ENCODE data around the gene CPB1.
"Not testable (repeated sequence)": the region's sequence is repeated elsewhere in the genome, so short reads cannot be mapped to it uniquely, and the experiment has no call there.

CPB1 gene

DNA sequence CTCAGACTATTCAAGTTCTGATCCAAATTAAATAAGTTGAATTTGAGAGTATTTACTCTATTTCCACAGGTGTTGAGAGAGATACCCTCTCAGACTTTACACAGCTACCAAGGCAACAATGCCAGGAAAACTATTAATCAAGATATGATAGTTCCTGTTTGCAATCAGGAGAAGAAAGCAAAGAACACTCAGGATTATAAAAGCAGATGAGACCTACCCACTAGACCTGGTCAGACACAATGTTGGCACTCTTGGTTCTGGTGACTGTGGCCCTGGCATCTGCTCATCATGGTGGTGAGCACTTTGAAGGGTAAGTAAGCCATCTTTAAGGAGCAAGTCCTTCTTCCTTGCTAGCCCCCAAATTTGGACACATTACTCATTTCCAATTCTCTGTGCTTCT is at the start of gene CPB1:
Gene CPB1 (plus strand): TSS at position 227 of the 400 bp plus-strand sequence. CDS start 13 bp downstream, at position 240.
- no peak for DNase-seq

DNA sequence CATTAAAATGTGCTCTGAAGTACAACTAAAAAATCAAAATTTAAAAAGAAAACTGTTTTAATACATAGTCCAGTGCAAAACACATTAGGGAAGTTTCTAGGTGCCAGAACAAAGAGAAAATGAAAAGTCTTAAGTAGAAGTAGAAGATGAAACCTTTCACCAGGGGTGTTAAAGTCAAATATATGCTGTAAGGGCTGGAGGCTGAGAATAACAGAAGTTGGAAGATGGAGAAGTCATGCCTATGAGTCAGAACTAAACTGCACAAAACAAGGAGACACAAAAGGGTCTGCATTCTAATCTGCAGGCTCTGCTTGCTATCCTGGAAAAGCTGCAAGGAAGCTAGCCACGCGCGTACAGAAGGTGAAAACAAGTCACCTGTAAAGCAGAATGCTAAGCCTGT is 48.7 kb upstream of the CPB1 start:
- no peak for DNase-seq

DNA sequence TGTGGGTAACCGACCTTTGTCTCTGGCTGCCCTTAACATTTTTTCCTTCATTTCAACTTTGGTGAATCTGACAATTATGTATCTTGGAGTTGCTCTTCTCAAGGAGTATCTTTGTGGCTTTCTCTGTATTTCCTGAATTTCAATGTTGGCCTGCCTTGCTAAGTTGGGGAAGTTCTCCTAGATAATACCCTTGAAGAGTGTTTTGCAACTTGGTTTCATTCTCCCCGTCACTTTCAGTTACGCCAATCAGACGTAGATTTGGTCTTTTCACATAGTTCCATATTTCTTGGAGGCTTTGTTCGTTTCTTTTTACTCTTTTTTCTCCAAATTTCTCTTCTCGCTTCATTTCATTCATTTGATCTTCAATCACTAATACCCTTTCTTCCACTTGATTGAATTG is 42.6 kb upstream of the CPB1 start:
- DNase-seq, result not testable (repeated sequence)

DNA sequence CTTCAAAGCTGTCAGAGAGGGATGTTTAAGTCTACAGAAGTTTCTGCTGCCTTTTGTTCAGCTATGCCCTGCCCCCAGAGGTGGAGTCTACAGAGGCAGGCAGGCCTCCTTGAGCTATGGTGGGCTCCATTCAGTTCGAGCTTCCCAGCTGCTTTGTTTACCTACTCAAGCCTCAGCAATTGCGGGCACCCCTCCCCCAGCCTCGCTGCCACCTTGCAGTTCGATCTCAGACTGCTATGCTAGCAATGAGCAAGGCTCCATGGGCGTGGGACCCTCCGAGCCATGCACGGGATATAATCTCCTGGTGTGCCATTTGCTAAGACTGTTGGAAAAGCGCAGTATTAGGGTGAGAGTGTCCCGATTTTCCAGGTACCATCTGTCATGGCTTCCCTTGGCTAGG is 41.5 kb upstream of the CPB1 start:
- not testable (repeated sequence) for DNase-seq

DNA sequence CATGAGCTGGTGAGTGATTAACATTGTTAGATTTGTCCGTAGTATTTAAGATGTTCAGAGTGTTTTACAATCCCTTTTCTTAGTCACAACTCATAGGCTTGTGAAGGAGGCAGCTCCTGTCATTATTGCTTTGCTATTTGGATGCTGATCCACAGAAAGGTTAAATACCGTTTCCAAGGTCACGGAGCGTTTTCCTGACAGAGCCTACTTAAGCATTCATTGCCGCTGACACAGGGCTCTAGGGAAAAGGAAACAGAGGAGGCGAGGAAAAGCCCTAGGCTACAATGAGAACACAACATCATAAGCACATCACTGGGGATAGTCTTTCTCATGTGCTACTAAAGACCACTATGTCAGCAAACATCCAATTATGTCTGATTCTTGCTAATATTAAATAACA is 38.5 kb upstream of the CPB1 start:
- no peak for DNase-seq

DNA sequence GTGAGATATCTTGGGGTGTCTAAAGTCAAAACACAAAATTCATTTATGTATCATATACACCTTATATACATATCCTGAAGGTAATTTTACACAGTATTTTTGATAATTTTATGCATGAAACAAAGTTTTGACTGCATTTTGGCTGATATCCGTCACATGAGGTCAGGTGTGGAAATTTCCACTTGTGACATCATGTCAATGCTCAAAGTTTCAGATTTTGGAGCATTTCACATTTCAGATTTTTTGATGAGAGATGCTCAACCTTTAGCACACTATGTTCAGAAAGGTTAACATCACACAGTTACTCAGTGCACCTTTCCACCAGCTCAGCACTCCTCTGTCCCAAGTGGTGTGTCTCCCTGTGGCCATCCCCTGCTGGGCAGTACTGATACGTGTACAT is 37.7 kb upstream of the CPB1 start:
- no peak for DNase-seq

DNA sequence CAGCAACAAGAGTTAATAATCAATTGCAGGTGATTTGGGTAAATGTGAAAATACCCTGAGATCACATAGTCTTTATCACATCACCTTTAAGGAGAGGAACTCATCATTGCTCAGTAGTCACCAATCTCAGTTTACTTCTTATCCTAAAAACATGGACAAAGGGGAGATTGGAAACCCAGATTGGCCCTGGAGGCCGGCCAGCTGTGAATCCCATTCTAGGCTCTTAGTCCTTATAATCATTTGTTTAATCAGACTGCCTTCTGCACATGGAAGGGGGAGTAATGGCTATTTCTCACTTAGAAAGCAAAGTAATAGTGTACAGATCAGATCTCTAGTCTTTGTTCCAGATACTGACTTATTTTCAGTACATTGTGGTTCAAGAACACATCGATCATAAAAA is 37.2 kb upstream of the CPB1 start:
- DNase-seq, result no peak

DNA sequence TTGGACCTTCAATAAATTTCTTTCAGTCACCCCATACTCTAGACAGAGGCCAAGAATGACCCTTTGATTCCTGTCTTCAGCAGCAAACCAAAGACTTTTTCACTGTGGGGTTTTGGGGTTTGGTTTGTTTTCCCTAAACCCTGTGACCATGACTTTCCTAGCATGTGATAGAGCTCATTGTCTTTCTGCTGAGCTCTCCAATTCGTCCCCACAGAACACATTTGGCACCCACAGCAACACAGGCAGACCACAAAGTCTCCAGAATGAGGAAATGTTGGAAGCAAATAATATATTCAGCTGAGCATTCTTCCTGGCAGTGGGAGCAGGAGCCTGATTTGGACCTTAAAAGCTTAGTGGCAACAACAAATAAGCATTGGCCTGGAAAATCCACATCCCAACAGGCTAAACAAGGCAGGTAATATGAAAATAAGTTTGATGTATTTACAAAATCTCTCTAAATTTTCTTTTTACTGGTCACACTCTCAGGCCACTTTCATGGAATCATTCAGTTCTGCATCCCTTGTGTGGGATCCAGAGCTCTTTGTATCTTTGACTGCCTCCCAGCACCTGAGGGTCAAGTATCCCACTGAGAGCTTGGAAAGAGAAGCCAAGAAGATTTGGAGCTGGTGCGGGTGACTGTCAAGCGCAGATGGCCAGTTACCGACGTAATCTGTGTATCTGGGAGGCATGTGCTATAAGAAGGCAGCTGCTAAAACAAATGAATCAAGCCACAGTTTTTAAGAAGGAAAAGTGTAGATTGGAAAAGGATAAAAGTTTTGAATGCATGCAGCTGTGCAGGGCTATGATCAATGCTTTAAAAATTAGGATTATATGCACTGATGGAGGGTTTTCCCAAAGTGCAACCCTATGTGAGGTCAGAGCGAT is 36.5 kb upstream of the CPB1 start:
- DNase-seq, result no peak

DNA sequence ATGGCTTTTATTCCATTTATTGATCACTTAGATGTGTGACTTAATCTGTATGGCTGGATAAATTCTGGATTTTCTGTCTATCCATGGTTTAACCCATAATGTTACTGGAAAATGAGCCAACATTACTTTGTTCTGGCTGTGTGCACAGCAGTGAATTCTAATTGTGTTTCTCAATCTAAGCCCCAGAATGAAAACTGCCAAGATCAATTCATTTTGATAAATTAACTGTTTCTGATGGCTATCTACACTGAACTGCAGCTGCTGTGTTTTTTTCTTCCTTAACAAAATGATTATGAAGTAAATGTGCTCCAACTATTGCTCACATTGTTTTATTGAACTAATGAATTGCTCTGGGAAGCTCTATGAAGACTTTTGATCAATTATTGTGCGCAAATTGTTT is 35.7 kb upstream of the CPB1 start:
- DNase-seq, result no peak

DNA sequence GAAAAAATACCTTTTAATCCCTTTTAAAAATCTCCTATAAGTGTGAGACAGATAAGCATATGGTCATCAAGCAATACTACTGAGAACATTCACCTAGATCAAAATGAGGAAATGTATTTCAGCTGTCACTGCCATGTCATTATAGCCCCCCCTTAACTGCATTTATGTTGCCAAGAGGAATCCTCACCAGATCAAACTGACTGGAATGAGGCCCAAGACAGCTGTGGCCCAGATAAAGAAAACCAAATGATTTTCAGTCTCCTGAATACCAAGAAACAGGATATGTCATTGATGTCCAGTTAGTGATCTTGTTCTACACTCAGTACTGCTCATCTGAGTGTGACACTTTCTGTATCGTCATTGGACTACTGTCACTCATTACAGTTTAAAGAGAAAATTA is 35.1 kb upstream of the CPB1 start:
- no peak for DNase-seq

DNA sequence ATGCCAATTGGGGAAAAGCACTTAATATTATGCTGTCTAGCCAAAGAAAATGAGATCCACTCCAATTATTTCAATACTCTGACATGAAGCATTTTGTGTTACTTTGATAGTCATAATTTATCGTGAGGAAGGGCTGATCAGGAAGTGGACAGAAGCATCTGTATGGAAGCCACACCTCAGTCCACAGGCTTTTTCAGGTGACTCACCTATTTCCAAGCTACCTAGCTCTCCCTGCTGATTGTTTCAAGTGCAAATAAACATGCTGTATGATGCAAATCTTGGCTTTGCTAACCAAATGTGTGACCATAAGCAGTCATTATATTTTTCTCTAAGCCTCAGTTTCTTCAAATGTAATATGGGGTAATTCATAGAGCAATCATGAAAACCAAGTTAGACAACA is 30.8 kb upstream of the CPB1 start:
- DNase-seq, result no peak

DNA sequence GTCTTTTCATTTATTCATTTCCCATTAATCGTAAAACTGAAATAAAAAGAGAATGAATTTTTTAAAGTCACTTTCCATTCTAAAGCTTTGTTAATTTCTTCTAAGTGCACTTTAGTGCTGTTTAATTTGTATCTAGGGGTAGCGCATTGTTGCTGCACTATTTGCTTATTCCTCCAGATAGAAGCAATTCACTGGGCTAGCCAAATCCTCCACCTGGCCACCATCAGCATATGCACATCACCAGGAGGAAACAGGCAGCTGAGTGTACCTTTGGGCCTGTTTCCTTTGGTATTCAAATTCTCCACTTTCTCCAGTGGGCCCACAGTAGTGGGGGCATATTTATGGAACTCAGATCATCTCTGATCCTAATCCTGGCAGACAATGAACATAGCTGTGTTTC is 29.8 kb upstream of the CPB1 start:
- no peak for DNase-seq

DNA sequence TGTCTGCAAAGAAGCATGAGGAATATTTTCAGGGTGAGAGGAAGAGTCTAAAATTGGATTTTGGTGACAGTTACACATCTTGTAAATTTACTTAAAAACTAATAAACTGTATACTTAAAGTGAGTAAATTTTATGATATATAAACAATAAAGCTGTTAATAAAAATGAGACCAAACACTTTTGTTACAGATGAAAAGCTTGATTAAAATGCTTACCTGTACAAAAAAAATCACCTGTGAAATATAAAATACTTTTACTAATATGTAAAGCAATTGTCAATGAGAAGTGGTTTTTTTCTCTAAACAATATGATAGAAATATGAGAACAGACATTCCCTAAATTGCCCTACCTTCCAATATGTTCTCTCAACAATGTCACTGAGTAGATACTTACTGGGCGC is 27.2 kb upstream of the CPB1 start:
- no peak for DNase-seq

DNA sequence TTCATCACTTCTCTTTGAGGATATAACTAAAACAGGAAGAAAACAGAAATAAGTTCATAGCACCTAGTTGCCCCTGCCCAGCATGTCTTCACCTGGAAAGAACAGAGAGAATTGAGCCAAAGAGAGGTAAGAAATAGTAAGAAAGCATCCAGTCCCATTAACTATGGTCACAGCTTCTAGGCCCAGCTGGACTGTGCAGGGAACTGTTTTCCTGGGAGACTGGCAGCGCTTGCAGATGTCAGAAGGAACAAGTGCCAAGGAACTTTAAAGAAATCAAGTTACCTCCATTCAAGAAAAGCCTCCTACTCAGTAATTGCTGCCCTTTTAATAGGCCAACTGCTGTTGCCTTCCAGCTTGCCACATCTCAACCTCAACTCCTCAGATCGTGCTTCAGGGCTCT is 17.8 kb upstream of the CPB1 start:
- no peak for DNase-seq

DNA sequence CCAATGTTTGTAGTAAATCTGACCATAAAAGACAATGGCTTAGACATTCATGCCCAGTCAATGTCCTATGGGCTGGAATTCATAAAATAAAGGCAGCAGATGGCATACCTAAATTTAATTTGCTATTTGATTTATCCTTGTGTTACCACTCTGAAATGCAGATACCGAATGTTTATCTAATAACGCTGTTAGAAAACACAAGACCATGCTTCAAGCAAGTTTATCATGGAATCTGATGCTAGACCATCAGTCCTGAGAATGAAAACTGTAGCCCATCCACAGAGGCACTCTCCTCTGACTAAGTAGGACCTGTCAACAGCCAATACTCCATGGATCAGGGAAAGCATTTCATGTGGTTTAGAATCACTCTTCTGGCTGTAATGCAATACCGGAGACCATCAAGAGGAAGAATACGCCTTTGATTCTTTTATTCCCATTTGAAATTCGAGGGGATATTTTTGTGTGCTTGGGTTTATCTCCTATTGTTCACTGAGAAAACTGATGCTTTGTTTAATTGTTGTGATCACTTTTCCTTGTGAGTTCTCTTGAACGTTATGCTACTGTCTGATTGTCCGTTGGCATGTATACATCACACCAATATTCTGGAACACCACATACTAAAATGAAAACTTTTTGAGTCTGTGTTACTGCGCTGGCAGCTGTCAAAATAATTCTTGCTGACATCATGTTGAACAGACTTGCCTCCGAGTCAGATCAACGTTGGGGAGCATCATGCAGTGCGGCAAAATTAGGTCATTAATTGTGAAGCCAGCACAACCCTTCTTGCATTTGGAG is 12.1 kb upstream of the CPB1 start:
- no peak for DNase-seq

DNA sequence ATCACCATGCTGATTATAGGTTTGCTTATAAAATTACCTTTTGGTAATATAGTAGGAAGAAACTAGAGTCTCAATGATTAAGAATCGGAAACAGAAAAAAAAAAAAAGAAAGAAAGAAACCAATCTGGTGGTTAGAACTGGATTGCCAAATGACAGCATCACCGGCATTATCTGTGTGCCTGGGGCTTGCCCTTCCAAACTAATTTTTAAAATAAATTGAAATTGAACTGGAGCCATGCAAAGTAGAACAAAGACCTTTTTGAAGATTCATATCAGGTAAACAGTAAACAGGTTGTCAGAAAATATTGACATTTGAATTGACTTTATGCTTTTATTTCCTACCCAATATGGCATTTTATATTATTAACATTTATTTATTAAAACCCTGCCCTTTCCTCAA is 11.2 kb upstream of the CPB1 start:
- no peak for DNase-seq

DNA sequence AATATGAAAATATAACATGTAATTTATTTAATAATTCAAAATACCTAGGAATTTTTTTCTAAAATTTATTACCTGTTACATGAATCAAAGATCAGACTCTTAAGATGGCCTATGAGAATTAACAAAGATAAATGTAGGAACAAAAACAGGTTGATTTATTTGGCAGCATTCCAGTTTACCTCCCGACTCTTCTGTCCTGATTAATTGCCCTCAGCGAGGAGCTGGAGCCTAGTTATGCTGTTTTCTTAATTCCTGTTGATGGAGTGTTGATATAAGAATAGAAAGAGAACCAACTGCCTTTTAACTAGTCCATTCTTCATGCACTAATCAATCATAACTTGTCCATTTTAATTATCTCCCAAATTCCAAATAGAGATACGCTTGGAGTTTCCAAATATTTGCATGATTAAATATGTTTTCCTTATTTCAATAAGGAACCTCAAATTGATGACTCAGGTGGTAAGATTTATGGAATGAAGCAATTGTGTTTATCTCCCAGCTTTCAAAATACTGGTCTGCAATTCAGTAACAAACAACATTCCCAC is 10.6 kb upstream of the CPB1 start:
- DNase-seq, result no peak

DNA sequence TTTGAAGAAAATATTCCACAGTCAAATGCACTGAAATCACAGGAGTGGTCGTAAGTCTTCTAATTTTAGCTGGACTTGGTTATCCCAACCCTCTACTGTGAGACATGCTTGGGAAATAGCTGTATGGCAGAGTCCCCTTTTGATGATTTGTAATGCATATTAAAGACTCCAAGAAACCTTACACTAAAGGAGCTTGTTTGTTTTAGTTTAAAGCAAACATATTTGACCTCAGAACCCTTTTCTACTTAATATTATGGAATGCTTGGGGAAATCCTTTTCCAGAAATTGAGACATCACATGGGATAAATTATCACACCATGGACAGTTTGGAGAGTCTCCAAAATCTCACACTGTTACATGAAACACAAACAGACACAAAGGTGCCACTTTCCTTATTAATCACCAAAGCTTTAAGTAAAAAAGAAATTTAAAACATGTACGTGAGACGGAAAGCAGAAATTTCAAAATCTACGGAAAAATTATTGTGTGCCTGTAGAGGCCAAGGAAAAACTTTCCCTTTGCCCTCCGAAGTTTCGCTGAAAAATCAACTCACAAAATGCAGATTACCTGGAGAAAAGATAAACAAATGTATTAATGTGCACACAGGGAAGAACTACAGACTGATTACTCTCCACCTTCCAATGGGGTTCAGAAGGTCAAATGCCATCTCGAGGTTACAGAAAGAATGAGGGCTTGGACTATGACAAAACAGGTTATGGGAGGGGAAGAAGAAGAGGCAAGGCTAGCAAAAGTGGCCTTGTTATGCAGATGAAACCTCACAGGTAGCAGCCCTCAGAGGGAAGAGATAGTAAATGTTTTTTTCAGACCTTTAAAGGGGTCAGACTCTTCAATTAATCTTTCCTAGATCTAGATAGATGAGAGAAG is 7.0 kb upstream of the CPB1 start:
- no peak for DNase-seq

DNA sequence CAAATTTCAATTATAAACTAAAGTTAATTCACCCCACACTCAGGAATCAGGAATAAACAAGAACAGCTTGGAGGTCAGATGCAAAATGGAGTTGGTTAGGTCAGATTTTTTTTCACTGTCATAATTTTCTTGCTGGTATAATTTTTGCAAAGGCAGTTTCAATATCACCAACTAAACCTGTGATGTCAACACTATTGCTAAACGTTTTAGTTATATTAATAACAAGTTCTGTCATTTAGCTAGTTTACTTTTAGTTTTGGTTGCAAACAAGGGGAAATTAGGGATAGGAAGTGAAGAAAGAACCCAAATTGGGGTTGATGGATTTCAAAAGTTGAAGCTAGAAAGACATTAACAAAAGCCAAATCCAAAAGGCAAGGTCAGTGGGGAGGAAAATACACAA is 4.6 kb upstream of the CPB1 start:
- no peak for DNase-seq

DNA sequence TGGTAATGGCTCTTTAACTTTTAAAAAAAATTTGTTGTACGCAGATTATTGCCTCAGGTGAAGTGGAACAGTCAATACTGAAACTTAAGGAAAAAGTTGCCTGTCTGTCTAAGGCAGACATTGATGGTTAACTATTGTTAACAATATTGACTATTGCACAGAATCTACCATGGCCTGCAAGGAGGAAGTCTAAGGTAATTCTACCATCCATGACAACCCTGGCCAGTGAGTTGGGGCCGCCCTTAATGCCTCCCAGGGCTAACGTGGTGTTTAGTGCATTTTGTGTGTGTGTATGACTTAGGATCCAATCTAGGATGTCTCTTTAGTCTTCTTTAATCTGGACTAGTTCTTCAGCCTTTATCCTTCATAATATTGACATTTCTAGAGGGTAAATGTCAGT is 2.1 kb upstream of the CPB1 start:
- DNase-seq, result no peak

DNA sequence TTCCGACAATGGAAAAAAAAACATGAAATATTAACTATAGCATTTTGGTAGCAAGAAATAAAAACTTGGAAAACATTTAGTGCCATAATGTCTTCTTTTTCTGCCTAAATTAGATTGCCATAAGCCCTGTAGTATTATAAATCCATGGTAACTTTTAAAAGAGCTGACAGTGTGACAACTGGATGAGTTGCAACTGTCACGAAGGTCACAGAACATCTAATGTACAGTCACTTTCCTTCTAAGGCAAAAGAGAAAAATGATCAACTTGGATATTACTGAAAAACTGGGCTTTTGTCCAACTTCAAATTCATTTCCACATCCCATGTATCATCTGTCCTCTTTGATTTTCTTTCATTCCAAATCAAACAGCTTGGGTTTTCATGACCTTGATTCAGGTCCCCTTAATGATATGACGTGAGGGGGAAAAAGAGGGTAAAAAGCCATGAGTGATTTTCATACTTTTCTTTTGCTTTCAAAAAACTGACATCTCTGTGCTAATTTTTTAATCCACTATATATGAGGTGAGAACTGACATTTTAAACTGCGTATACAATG is 602 bp downstream of the CPB1 start:
- DNase-seq, result no peak

DNA sequence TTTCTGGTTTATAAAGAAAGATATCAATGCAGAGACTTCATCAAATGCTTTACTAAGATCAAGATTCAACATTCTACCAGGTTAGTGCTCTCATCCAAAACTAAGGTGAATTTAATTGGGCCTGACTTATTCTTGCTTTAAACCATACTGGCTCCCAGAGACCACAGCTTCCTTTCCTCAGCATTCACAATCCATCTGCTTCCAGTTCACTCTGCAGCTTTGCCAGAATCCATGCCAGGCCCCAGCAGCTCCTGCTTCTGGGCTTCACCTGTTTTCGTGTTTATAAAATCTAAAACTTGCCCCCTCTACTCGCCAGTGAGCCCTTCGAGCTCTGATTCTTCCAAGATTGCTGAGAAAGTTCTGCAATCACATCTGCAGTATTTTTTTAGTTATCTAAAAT is 2.3 kb downstream of the CPB1 start:
- DNase-seq, result no peak

DNA sequence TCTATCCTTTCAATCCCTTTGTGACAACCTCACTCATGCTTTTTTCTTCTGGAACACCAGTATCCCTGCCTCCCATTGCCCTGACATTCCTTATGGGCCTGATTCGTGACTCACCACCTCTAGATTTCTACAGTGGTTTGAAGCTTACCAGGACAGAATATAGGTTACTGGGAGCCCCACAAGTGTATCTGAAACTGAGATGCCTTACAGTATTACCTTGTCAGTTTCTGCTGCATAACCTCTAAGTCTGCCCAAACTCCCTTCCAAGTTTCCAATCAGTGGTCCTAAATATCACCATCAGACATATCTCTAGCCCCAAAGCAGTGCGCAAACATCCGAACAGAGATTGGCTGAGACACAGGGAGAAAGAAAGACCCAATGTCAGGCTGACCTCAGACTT is 5.6 kb downstream of the CPB1 start:
- DNase-seq, result no peak

Measured in CD4-positive, alpha-beta T cell treated with Interleukin-15 for 1 hour (primary cell).